Liver (tissue), 9 donors: ENCODE results near the gene SCD5. TPM values are rescaled to one million over a fixed set of nuclear protein-coding genes. Genes with fewer than 3 reads are reported as not detected.

Source experiments
- DNase-seq: peaks from one replicate; pipeline ENCODE4 v3.0.0-alpha.2; 2017; ENCODE audit warnings: low spot score
- H3K27ac ChIP-seq, 2 donors: one replicate each; pipeline ENCODE4 v1.7.0; 2013; ENCODE audit warnings: inconsistent platforms in 2 of 2, low read length in 2 of 2, control low read depth in 1 of 2, low read depth in 1 of 2, mild to moderate bottlenecking in 1 of 2
- H3K27me3 ChIP-seq, 4 donors: one replicate each; pipeline versions ENCODE4 v1.6.1 to v1.7.0; 2013; ENCODE audit warnings: low read length in 3 of 4, inconsistent platforms in 1 of 4, mild to moderate bottlenecking in 1 of 4, moderate library complexity in 1 of 4; ENCODE audit not compliant: control insufficient read depth in 4 of 4, insufficient read depth in 4 of 4
- H3K36me3 ChIP-seq, 4 donors: one replicate each; pipeline versions ENCODE4 v1.6.1 to v1.7.0; 2013; ENCODE audit warnings: low read length in 3 of 4, mild to moderate bottlenecking in 3 of 4, low read depth in 1 of 4, moderate library complexity in 1 of 4; ENCODE audit not compliant: control insufficient read depth in 4 of 4, insufficient read depth in 3 of 4
- H3K4me1 ChIP-seq, 4 donors: one replicate each; pipeline versions ENCODE4 v1.6.1 to v1.7.0; 2013; ENCODE audit warnings: low read length in 3 of 4, mild to moderate bottlenecking in 3 of 4, moderate library complexity in 1 of 4; ENCODE audit not compliant: control insufficient read depth in 4 of 4, insufficient read depth in 4 of 4
- H3K4me3 ChIP-seq, 3 donors: one replicate each; pipeline versions ENCODE4 v1.6.1 to v1.7.0; 2013; ENCODE audit warnings: low read length in 3 of 3, control low read depth in 1 of 3, low read depth in 1 of 3, mild to moderate bottlenecking in 1 of 3
- H3K9ac ChIP-seq, 2 donors: one replicate each; pipeline ENCODE4 v1.7.0; 2013; ENCODE audit warnings: low read length in 2 of 2, mild to moderate bottlenecking in 2 of 2, moderate library complexity in 2 of 2, control low read depth in 1 of 2, low read depth in 1 of 2
- H3K9me3 ChIP-seq, 4 donors: one replicate each; pipeline versions ENCODE4 v1.6.1 to v1.7.0; 2013; ENCODE audit warnings: low read length in 3 of 4; ENCODE audit not compliant: control insufficient read depth in 4 of 4
- ATF3 ChIP-seq: IDR thresholded peaks from 2 replicates; pipeline ENCODE4 v1.6.1; 2016; ENCODE audit warnings: antibody characterized with exemption
- CTCF ChIP-seq: fragments of 150-350 bp; IDR thresholded peaks from 2 replicates; pipeline ENCODE4 v1.5.1; 2017; ENCODE audit warnings: improper control_type of control experiment, low read depth, low read length; ENCODE audit not compliant: missing input control
- EGR1 ChIP-seq, 2 donors: IDR thresholded peaks; 2 replicates each; pipeline ENCODE4 v1.6.1; 2016 to 2018; ENCODE audit warnings: antibody characterized with exemption in 2 of 2, low read depth in 2 of 2
- FOXA1 ChIP-seq: IDR thresholded peaks from 2 replicates; pipeline ENCODE4 v1.6.1; 2016; ENCODE audit warnings: antibody characterized with exemption
- HNF4A ChIP-seq, 2 donors: conservative IDR thresholded peaks; 2 replicates each; pipeline ENCODE4 v1.6.1; 2016; ENCODE audit warnings: antibody characterized with exemption in 2 of 2, mild to moderate bottlenecking in 2 of 2
- HNF4G ChIP-seq: IDR thresholded peaks from 2 replicates; pipeline ENCODE4 v1.6.1; 2016; ENCODE audit warnings: antibody characterized with exemption
- JUND ChIP-seq, 2 donors: IDR thresholded peaks; 2 replicates each; pipeline ENCODE4 v1.6.1; 2016; ENCODE audit warnings: antibody characterized with exemption in 2 of 2
- MAX ChIP-seq: IDR thresholded peaks from 2 replicates; pipeline ENCODE4 v1.6.1; 2016; ENCODE audit warnings: antibody characterized with exemption
- NR2F2 ChIP-seq: IDR thresholded peaks from 2 replicates; pipeline ENCODE4 v1.6.1; 2016; ENCODE audit warnings: antibody characterized with exemption
- RAD21 ChIP-seq, 2 donors: IDR thresholded peaks; 2 replicates each; pipeline ENCODE4 v1.6.1; 2016; ENCODE audit warnings: antibody characterized with exemption in 2 of 2, mild to moderate bottlenecking in 2 of 2
- RXRA ChIP-seq, 2 donors: IDR thresholded peaks; 2 replicates each; pipeline ENCODE4 v1.6.1; 2017 to 2018; ENCODE audit warnings: antibody characterized with exemption in 2 of 2, mild to moderate bottlenecking in 1 of 2
- SP1 ChIP-seq: IDR thresholded peaks from 2 replicates; pipeline ENCODE4 v1.6.1; 2018; ENCODE audit warnings: antibody characterized with exemption, mild to moderate bottlenecking
- YY1 ChIP-seq: IDR thresholded peaks from 2 replicates; pipeline ENCODE4 v1.6.1; 2016; ENCODE audit warnings: antibody characterized with exemption, mild to moderate bottlenecking
- WGBS: extraction: QIAGEN DNeasy Blood & Tissue Kit; methylation state at CpG from one replicate; pipeline ENCODE4 v1.1.7; 2013; 5-methylcytosine and 5-hydroxymethylcytosine counted together
- polyA plus RNA-seq, 2 donors: library from polyadenylated mRNA; stranded (reverse) in 1 of 2; unstranded in 1 of 2; fragments of 200-250 nt in 1 of 2; fragments of >200 nt in 1 of 2; fragmentation: Nextera tagmentation in 1 of 2; extraction: Ambion mirVana in 1 of 2; gene quantifications; one replicate each; pipeline versions ENCODE4 v1.2.1 to v1.2.3, GENCODE V29; 2013 to 2015
- total RNA-seq, 2 donors: library from RNA; depleted of rRNA; stranded (reverse); fragments of >200 nt; gene quantifications; one replicate each; pipeline ENCODE4 v1.2.3, GENCODE V29; 2014
- TF ChIP-seq, protein P1 (sequence below): IDR thresholded peaks from 2 replicates; pipeline ENCODE4 v1.6.1; 2016; ENCODE audit warnings: antibody characterized with exemption, mild to moderate bottlenecking
- donor health status: healthy.
- donor health status: healthy.
- donor health status: healthy.
- donor health status: healthy.
- donor health status: healthy.

SCD5 gene
- total and polyA plus RNA-seq, 4 donors: 0.14 to 1.9 (median 0.57) TPM

GRCh38 chr4:82755650-82756049 lies 42.9 kb downstream of the SCD5 start:
- no peak for TF ChIP-seq HNF4G
- no peak for TF ChIP-seq NR2F2
- no peak for TF ChIP-seq EGR1 (IDR thresholded peaks at IDR 0.05; ENCODE audit: low read depth in 2 of 2)
- TF ChIP-seq, protein P1, sequence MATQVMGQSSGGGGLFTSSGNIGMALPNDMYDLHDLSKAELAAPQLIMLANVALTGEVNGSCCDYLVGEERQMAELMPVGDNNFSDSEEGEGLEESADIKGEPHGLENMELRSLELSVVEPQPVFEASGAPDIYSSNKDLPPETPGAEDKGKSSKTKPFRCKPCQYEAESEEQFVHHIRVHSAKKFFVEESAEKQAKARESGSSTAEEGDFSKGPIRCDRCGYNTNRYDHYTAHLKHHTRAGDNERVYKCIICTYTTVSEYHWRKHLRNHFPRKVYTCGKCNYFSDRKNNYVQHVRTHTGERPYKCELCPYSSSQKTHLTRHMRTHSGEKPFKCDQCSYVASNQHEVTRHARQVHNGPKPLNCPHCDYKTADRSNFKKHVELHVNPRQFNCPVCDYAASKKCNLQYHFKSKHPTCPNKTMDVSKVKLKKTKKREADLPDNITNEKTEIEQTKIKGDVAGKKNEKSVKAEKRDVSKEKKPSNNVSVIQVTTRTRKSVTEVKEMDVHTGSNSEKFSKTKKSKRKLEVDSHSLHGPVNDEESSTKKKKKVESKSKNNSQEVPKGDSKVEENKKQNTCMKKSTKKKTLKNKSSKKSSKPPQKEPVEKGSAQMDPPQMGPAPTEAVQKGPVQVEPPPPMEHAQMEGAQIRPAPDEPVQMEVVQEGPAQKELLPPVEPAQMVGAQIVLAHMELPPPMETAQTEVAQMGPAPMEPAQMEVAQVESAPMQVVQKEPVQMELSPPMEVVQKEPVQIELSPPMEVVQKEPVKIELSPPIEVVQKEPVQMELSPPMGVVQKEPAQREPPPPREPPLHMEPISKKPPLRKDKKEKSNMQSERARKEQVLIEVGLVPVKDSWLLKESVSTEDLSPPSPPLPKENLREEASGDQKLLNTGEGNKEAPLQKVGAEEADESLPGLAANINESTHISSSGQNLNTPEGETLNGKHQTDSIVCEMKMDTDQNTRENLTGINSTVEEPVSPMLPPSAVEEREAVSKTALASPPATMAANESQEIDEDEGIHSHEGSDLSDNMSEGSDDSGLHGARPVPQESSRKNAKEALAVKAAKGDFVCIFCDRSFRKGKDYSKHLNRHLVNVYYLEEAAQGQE: no peak
- no peak for TF ChIP-seq FOXA1
- TF ChIP-seq RAD21 (IDR thresholded peaks at IDR 0.05): no peak
- TF ChIP-seq MAX: no peak
- no peaks in the 10 kb centered on the region for H3K4me1 ChIP-seq
- no peak overlapping the region for H3K9ac ChIP-seq
- no peaks in the 10 kb centered on the region for H3K27me3 ChIP-seq
- H3K9me3 ChIP-seq: no peaks in the 10 kb centered on the region
- H3K36me3 ChIP-seq: no peaks in the 10 kb centered on the region
- no peak overlapping the region for H3K27ac ChIP-seq
- no peak for DNase-seq
- WGBS: 94% methylated on average over 2 of the region's 2 CpGs
- no peak overlapping the region for H3K4me3 ChIP-seq

DNA sequence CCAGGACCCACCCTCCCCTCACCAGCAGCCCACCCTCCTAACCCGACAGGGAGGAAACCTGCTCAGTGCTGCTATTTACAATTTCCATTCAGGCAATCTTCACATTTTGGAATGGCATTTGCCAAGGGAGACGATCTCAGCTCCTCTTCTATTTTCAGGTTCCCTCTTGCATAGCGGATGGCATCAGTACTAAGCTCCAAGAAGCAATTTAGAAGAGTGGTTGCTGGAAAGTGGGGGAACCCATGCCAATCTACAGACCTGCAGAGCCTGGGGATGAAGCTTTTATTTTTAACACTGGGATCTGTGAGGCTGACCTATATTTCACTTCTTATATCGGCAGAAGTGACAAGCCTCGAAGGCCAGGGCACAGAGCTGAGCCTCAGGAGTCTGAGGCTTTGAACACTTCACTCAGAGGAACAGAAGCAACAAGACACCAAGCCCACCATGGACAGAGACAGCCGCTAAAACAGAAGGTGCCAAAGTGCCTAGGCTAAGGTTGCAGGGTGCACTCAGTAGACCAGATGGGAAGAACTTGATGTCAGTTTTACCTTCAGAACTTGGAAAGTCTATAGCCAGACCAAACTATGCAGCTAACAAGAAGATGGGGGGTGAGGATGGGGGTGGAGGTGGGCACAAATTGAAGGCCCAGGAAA lies 44.0 kb downstream of the SCD5 start:
- no peaks in the 10 kb centered on the region for H3K9me3 ChIP-seq
- no peak overlapping the region for H3K4me3 ChIP-seq
- H3K27ac ChIP-seq: no peak overlapping the region
- no peak for DNase-seq
- no peak for TF ChIP-seq SP1
- no peak for TF ChIP-seq RXRA (IDR thresholded peaks at IDR 0.05)
- TF ChIP-seq CTCF: no peak
- no peak for TF ChIP-seq YY1
- no peak for TF ChIP-seq MAX
- no peaks in the 10 kb centered on the region for H3K27me3 ChIP-seq
- 81% methylated on average over 6 of the region's 6 CpGs for WGBS
- no peak overlapping the region for H3K9ac ChIP-seq
- no peaks in the 10 kb centered on the region for H3K4me1 ChIP-seq
- H3K36me3 ChIP-seq: no peaks in the 10 kb centered on the region

DNA sequence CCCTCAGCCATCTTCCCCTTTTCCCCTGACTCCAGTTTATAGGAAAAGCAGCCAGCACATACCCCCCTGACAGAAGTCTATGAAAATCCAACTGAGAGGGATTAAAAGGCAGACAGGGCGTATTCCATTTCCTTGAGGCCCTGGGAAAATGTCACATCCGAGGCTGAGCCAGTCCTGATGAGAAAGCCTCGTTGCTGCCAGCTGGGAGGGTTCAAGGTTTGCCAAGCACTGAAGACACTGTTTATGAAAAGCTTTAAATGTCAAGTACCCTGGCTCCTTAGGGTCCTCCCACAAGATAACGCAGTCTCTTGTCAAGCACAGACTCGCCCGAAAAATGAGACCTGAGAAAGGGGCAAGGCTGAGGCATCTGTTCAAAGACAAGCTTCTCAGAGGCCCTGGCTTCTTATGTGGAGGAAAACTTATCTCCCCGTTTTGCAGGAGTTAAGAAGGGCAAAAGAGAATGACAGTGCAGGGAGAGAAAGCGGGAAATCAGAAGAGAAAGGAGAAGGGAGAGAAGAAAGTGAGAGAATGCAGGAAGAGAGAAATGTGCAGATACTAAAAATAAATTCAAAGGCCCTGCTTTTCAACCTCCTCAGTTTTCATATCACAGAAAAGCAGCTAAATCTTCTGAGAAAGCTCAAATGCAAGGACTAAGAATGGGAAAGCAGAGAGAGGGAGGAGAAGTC lies 44.7 kb downstream of the SCD5 start:
- H3K9ac ChIP-seq: no peak overlapping the region

More for the DNA sequence above, 44.7 kb downstream of the SCD5 start:
- H3K9me3 ChIP-seq: no peaks in the 10 kb centered on the region
- H3K4me3 ChIP-seq: no peak overlapping the region
- no peaks in the 10 kb centered on the region for H3K4me1 ChIP-seq
- no peak for DNase-seq
- WGBS: 74% methylated on average over 8 of the region's 8 CpGs
- no peaks in the 10 kb centered on the region for H3K36me3 ChIP-seq
- H3K27me3 ChIP-seq: no peaks in the 10 kb centered on the region
- no peak for TF ChIP-seq ATF3
- no peak for TF ChIP-seq HNF4A (conservative IDR thresholded peaks at IDR 0.05)
- TF ChIP-seq, protein P1: no peak
- TF ChIP-seq MAX: no peak
- TF ChIP-seq RAD21 (IDR thresholded peaks at IDR 0.05): no peak
- TF ChIP-seq JUND (IDR thresholded peaks at IDR 0.05): no peak
- no peak for TF ChIP-seq YY1
- no peak overlapping the region for H3K27ac ChIP-seq
